Astrocyte (in vitro differentiated cells and primary cell): Measurements from ENCODE around the gene NUP205. TPM values are rescaled to one million over a fixed set of nuclear protein-coding genes. Genes with fewer than 3 reads are reported as not detected.

Experiments
- DNase-seq: peaks from one replicate; pipeline ENCODE4 v3.0.0-alpha.2; 2010; ENCODE audit warnings: low read depth
- FAIRE-seq: peaks from 2 replicates; lab custom pipeline; 2011; peaks lifted over from hg19 to GRCh38; lab: Jason Lieb, UNC
- H2AFZ ChIP-seq: 2 replicates; pipeline ENCODE4 v1.6.0; 2012; ENCODE audit warnings: low read depth, low read length, inconsistent platforms
- H3K27ac ChIP-seq: 2 replicates; pipeline ENCODE4 v1.5.1; 2011; ENCODE audit warnings: low read depth, low read length, inconsistent platforms
- H3K27me3 ChIP-seq: 2 replicates; pipeline ENCODE4 v1.6.0; 2011; ENCODE audit warnings: low read length, inconsistent platforms; ENCODE audit not compliant: insufficient read depth
- H3K36me3 ChIP-seq: 2 replicates; pipeline ENCODE4 v1.5.1; 2011; ENCODE audit warnings: low read length, inconsistent platforms; ENCODE audit not compliant: insufficient read depth
- H3K4me1 ChIP-seq: 2 replicates; pipeline ENCODE4 v1.5.1; 2011; ENCODE audit warnings: low read length, inconsistent platforms; ENCODE audit not compliant: insufficient read depth
- H3K4me2 ChIP-seq: 2 replicates; pipeline ENCODE4 v1.6.0; 2012; ENCODE audit warnings: low read length, inconsistent platforms
- H3K4me3 ChIP-seq: 2 replicates; pipeline ENCODE4 v1.5.1; 2011; ENCODE audit warnings: low read depth, mild to moderate bottlenecking, low read length, inconsistent platforms; ENCODE audit not compliant: insufficient read depth
- H3K79me2 ChIP-seq: 2 replicates; pipeline ENCODE4 v1.6.0; 2012; ENCODE audit warnings: mild to moderate bottlenecking, low read length, inconsistent platforms; ENCODE audit not compliant: insufficient read depth
- H3K9ac ChIP-seq: 2 replicates; pipeline ENCODE4 v1.6.0; 2012; ENCODE audit warnings: mild to moderate bottlenecking, low read length, inconsistent platforms
- H3K9me3 ChIP-seq: 2 replicates; pipeline ENCODE4 v1.5.1; 2012; ENCODE audit warnings: low read depth, mild to moderate bottlenecking, low read length, inconsistent platforms; ENCODE audit not compliant: insufficient read depth
- H4K20me1 ChIP-seq: 2 replicates; pipeline ENCODE4 v1.6.0; 2012; ENCODE audit warnings: low read length, inconsistent platforms; ENCODE audit not compliant: insufficient read depth
- H3K27ac Mint-ChIP-seq: one replicate; pipeline ENCODE4 v1.8.0; 2021; ENCODE audit warnings: mild to moderate bottlenecking, mixed read lengths; ENCODE audit not compliant: unreplicated experiment
- H3K27me3 Mint-ChIP-seq: one replicate; pipeline ENCODE4 v1.8.0; 2021; ENCODE audit warnings: low read depth, mixed read lengths; ENCODE audit not compliant: unreplicated experiment
- H3K36me3 Mint-ChIP-seq: one replicate; pipeline ENCODE4 v1.8.0; 2021; ENCODE audit warnings: low read depth, mixed read lengths; ENCODE audit not compliant: unreplicated experiment
- H3K4me1 Mint-ChIP-seq: one replicate; pipeline ENCODE4 v1.8.0; 2021; ENCODE audit warnings: low read depth, mixed read lengths; ENCODE audit not compliant: unreplicated experiment
- H3K4me3 Mint-ChIP-seq: one replicate; pipeline ENCODE4 v1.8.0; 2021; ENCODE audit warnings: mild to moderate bottlenecking, moderate library complexity, mixed read lengths; ENCODE audit not compliant: unreplicated experiment
- H3K9me3 Mint-ChIP-seq: one replicate; pipeline ENCODE4 v1.8.0; 2021; ENCODE audit warnings: mild to moderate bottlenecking, mixed read lengths; ENCODE audit not compliant: unreplicated experiment
- EZH2 ChIP-seq: IDR thresholded peaks from 2 replicates; pipeline ENCODE4 v1.6.1; 2012; ENCODE audit warnings: mild to moderate bottlenecking, low read length, inconsistent platforms; ENCODE audit not compliant: insufficient read depth
- total RNA-seq: library from RNA; stranded (reverse); gene quantifications from 2 replicates; pipeline ENCODE4 v1.2.1, GENCODE V29; 2021
- TF ChIP-seq, protein P1 (sequence below): IDR thresholded peaks from 2 replicates; pipeline ENCODE4 v1.5.1; 2011; ENCODE audit warnings: low read depth, mild to moderate bottlenecking, inconsistent platforms, low read length, moderate library complexity; ENCODE audit not compliant: insufficient read depth

Gene NUP205
- total RNA-seq, 1 donor from 2014 or later, result 50.5 TPM

DNA sequence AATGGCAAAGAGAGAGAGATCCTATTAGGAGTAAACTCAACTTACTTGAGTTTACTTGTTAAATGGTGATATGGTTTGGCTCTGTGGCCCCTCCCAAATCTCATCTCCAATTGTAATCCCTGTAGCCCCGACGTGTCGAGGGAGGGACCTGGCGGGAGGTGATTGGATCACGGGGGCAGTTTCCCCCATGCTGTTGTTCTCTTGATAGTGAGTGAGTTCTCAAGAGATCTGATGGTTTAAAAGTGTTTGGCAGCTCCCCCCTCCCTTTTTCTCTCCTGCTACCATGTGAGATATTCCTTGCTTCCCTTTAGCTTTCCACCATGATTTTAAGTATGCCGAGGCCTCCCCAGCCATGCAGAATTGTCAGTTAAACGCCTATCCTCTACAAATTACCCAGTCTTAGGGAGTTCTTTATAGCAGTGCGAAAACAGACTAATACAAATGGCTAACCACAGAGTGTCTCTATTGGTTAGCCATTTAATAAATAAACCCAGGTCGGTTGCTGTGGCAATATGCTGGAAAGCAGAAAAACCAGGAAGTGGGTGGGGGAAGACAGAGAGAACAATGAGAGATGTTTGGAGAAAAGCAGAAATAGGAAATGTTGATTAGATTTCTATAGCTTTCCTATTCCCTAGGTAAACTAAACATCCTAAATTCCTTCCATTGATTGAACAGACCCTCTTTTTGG, 101.6 kb downstream of the NUP205 start:
- Histone ChIP-seq H3K79me2 (peaks cover 12% of the 10 kb centered on the region), H2AFZ (no peak overlapping the region), H3K9me3 (no peaks in the 10 kb centered on the region), H3K27ac (no peak overlapping the region), H3K27me3 (no peaks in the 10 kb centered on the region), H3K9ac (no peak overlapping the region), H4K20me1 (no peaks in the 10 kb centered on the region), H3K4me3 (no peak overlapping the region), H3K4me1 (peaks cover 13% of the 10 kb centered on the region), H3K36me3 (no peaks in the 10 kb centered on the region), H3K4me2 (no peak overlapping the region)
- no peaks in the 10 kb centered on the region for H3K27me3 Mint-ChIP-seq
- peaks cover 4% of the 10 kb centered on the region for H3K36me3 Mint-ChIP-seq
- FAIRE-seq, result no peak
- no peak overlapping the region for H3K4me3 Mint-ChIP-seq
- TF ChIP-seq EZH2, result no peak
- TF ChIP-seq, protein P1, sequence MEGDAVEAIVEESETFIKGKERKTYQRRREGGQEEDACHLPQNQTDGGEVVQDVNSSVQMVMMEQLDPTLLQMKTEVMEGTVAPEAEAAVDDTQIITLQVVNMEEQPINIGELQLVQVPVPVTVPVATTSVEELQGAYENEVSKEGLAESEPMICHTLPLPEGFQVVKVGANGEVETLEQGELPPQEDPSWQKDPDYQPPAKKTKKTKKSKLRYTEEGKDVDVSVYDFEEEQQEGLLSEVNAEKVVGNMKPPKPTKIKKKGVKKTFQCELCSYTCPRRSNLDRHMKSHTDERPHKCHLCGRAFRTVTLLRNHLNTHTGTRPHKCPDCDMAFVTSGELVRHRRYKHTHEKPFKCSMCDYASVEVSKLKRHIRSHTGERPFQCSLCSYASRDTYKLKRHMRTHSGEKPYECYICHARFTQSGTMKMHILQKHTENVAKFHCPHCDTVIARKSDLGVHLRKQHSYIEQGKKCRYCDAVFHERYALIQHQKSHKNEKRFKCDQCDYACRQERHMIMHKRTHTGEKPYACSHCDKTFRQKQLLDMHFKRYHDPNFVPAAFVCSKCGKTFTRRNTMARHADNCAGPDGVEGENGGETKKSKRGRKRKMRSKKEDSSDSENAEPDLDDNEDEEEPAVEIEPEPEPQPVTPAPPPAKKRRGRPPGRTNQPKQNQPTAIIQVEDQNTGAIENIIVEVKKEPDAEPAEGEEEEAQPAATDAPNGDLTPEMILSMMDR, result no peak
- peaks cover 10% of the 10 kb centered on the region for H3K4me1 Mint-ChIP-seq
- no peak overlapping the region for H3K27ac Mint-ChIP-seq
- no peaks in the 10 kb centered on the region for H3K9me3 Mint-ChIP-seq
- no peak for DNase-seq

DNA sequence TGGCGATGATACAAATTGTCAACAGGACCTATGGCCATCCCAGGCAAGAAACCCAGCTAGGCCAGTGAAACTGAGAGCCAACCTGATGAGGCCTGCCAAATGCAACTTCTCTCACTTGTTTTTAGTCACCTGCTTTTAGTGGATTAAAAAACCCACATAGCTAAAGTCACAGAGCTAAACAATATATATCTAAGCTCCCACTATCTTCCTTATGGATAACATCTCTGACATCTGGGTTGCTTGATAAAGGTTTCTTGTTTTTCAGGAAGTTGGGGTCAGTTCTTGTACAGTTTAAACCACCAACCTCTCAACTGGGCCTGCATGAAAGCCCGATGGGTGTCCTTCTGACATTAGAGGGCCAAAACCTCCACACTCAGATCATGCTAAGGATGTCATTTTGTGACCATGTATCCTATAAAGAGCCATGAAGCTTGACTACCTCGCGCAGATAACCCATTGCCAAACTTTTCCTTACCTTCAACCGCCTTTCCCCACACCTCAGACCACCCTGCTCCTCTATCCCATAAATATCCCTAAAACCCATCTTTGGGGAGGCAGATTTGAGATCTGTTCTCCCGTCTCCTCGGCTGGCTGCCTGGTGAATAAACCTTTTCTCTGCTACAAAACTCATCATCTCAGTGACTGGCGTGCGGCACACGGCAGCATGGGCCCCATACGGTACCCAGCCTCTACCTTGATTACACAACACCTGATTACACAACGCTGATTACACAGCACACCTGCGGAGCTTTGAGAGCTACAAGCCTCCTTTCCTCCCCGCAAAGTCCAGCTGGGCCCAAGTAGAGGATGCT, 103.8 kb downstream of the NUP205 start:
- no peaks in the 10 kb centered on the region for H3K9me3 Mint-ChIP-seq
- DNase-seq (no peak), FAIRE-seq (no peak)
- Histone ChIP-seq H2AFZ (peak overlapping the region; percentile 84), H3K4me2 (peak overlapping the region; percentile 76), H3K9me3 (no peaks in the 10 kb centered on the region), H3K4me1 (peaks cover 24% of the 10 kb centered on the region), H3K36me3 (no peaks in the 10 kb centered on the region), H3K27ac (peak overlapping the region; percentile 23), H3K4me3 (peak overlapping the region; percentile 82), H3K9ac (peak overlapping the region; percentile 95), H3K79me2 (peaks cover 35% of the 10 kb centered on the region), H4K20me1 (no peaks in the 10 kb centered on the region), H3K27me3 (no peaks in the 10 kb centered on the region)
- no peak for TF ChIP-seq EZH2
- TF ChIP-seq, protein P1, result no peak
- no peaks in the 10 kb centered on the region for H3K27me3 Mint-ChIP-seq
- H3K4me1 Mint-ChIP-seq, result peaks cover 13% of the 10 kb centered on the region
- H3K27ac Mint-ChIP-seq, result peak overlapping the region; percentile 48
- peaks cover 4% of the 10 kb centered on the region for H3K36me3 Mint-ChIP-seq
- H3K4me3 Mint-ChIP-seq, result peak overlapping the region; percentile 100
